Astrocyte of the cerebellum (primary cell): ENCODE results near the gene MSH4.
"Not testable (repeated sequence)": the region's sequence is repeated elsewhere in the genome, so short reads cannot be mapped to it uniquely, and the experiment has no call there.

Experiments
- DNase-seq: peaks from one replicate; pipeline ENCODE4 v3.0.0-alpha.2; 2011; ENCODE audit warnings: low read depth
- H3K4me3 ChIP-seq: 2 replicates; pipeline ENCODE4 v1.5.1; 2011; ENCODE audit warnings: mild to moderate bottlenecking, low read depth, low read length, moderate library complexity
- in situ Hi-C: cut with HindIII; loops from 2 replicates; pipeline ENCODE4 v1.10.0; 2017; ENCODE audit warnings: low sequenced_read_pairs
- TF ChIP-seq, protein P1 (sequence below): IDR thresholded peaks from 2 replicates; pipeline ENCODE4 v1.5.1; 2012; ENCODE audit warnings: low read length, low read depth, moderate library complexity, mild to moderate bottlenecking; ENCODE audit errors: missing control alignments

Gene MSH4

DNA sequence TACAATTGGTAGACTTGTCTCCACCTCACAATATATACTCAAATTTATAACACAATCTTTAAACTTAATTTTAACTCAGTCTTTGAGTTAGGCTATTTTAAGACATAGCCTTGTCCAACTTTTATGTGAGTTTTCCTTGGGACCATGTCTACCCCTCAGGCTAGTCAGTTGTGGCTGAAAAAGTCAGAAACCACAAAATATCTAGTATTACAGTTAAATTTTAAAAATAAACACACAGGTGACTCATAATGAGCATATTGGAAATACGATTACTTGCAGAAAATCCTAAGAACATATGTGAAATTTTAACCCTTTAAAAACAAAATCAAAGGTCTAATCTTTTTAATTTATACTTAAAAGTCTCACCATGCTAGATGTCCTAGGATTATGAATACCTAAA is 140.4 kb downstream of the MSH4 start:
- in situ Hi-C loops = no loop called here
- H3K4me3 ChIP-seq = no peak overlapping the region
- TF ChIP-seq, protein P1, sequence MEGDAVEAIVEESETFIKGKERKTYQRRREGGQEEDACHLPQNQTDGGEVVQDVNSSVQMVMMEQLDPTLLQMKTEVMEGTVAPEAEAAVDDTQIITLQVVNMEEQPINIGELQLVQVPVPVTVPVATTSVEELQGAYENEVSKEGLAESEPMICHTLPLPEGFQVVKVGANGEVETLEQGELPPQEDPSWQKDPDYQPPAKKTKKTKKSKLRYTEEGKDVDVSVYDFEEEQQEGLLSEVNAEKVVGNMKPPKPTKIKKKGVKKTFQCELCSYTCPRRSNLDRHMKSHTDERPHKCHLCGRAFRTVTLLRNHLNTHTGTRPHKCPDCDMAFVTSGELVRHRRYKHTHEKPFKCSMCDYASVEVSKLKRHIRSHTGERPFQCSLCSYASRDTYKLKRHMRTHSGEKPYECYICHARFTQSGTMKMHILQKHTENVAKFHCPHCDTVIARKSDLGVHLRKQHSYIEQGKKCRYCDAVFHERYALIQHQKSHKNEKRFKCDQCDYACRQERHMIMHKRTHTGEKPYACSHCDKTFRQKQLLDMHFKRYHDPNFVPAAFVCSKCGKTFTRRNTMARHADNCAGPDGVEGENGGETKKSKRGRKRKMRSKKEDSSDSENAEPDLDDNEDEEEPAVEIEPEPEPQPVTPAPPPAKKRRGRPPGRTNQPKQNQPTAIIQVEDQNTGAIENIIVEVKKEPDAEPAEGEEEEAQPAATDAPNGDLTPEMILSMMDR = no peak
- peak; percentile 32 for DNase-seq

DNA sequence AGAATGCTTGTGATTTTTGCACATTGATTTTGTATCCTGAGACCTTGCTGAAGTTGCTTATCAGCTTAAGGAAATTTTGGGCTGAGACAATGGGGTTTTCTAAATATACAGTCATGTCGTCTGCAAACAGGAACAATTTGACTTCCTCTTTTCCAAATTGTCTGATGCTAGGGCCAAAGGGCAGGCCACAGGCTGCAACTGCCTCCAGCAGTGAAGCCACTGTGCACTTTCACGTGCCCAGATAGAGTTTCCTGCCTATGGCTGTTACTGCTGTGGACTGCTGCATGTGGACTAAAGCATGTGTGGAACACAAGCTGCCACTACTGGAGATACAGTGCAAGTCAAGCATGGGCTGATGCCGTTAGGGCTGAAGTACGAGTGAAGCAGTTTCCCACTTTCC is 146.4 kb downstream of the MSH4 start:
- in situ Hi-C loops, H3K4me3 ChIP-seq, DNase-seq: not testable (repeated sequence)

DNA sequence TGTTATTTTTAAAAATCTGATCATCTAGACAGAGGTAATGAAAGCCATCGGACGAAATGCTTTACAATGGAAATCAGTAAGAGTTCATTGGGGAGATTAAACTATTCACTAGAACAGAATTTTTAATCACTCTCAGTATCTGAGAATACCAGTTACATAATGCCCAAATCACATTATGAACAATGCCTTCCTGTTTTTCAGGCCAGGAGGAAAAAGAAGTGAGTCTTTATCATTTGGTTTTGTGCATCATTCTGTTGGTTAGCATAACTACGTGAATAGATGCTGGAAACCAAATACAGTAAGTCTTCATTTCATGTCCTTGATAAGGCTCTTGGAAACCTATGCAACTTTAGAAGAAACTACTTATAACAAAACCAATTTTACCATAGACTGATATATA is 153.5 kb downstream of the MSH4 start:
- no peak overlapping the region for H3K4me3 ChIP-seq
- DNase-seq = no peak
- TF ChIP-seq, protein P1 = no peak
- in situ Hi-C loops = no loop called here

DNA sequence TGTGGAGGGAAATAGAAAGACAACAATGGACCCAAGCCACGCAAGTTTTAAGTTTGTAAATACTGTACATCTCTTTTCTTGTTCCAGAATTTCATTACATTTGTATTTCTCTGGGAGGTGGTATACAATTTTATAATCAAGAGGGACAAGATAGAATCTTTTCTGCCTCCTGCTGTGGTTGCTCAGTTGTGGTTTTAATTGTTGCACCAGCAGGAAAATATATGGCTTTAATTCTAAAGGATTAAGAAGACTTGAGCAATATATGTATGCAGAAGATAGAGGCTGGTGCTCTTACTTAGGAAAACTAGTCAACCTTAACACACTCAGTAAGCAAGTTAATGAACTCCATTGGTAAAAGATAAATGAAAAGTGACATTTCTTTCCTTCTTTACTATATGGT is 155.3 kb downstream of the MSH4 start:
- in situ Hi-C loops = no loop called here
- no peak for DNase-seq
- TF ChIP-seq, protein P1 = no peak
- no peak overlapping the region for H3K4me3 ChIP-seq

DNA sequence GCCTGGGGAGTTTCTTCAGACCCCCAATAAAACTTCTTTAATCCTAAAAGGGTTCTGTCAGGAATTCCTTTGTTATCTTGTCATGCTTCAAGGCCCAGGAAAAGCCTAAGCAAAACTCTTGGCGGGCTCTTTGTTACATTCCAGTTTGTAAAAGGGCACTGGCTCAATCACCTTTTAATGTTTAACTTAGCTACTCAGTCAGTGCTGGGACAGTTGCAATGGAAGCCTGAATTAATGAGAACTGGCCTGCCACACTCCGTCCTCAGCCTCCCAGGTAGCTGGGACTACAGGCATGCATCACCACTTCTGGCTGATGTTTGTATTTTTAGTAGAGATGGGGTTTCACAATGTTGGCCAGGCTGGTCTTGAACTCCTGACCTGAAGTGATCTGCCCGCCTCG is 156.8 kb downstream of the MSH4 start:
- TF ChIP-seq, protein P1 = no peak
- in situ Hi-C loops = no loop called here
- no peak overlapping the region for H3K4me3 ChIP-seq
- DNase-seq = no peak

DNA sequence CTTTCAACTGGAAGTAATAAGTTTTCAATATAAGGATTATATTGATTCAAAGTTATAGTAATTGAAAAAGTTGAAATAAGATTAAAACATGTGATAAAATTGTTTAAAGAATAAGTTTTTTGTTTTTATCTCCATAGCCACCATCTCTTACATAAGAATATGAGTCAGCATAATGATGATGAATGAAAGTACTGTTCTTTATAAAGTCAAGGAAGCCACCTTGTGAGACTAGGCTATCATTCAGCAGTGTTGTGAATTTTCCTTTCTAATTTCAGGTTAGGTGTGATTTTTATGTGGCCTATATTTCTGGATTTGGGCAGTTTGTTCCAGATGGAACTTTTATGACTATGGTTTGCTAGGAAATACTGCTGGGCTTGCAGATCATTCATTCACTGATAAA is 157.9 kb downstream of the MSH4 start:
- in situ Hi-C loops = no loop called here

More for the DNA sequence above, 157.9 kb downstream of the MSH4 start:
- TF ChIP-seq, protein P1 = no peak
- DNase-seq = no peak
- H3K4me3 ChIP-seq = no peak overlapping the region
